ENCODE data around the gene TIE1. TPM values are rescaled to one million over a fixed set of nuclear protein-coding genes. Genes with fewer than 3 reads are reported as not detected.

Gene TIE1
- total and polyA plus RNA-seq, 2 experiments from 2014 or later: 0.21 TPM; not detected in 1

GRCh38 chr1:43340559-43340958 lies 39.8 kb downstream of the TIE1 start:
- Histone ChIP-seq H3K27me3 (replicated peaks; ENCODE audit: insufficient read depth) (no peaks in the 10 kb centered on the region), H3K4me2 (ENCODE audit: unreplicated experiment) (no peak overlapping the region), H3K36me3 (ENCODE audit: low read depth) (no peaks in the 10 kb centered on the region), H3K4me3 (no peak overlapping the region), H3K9me3 (ENCODE audit: low read depth) (no peaks in the 10 kb centered on the region), H3K9me2 (ENCODE audit: insufficient read depth) (no peaks in the 10 kb centered on the region), H2AFZ (no peak overlapping the region), H4K20me1 (ENCODE audit: insufficient read depth) (no peaks in the 10 kb centered on the region), H3K4me1 (ENCODE audit: insufficient read depth) (no peaks in the 10 kb centered on the region), H3K27ac (no peak overlapping the region), H3K79me2 (ENCODE audit: insufficient read depth) (no peaks in the 10 kb centered on the region), H3K9ac (no peak overlapping the region), H3F3A (ENCODE audit: insufficient read depth) (0 out of 2 replicates have a peak, but pooled peaks cover 2% of the 10 kb centered on the region)
- 72 to 80% methylated on average over 1 of the region's 1 CpG for WGBS, 2 experiments (ENCODE audit: low coverage in 1 of 2, low lambda C conversion rate in 2 of 2, missing lambda C conversion rate in 2 of 2)
- no peak for DNase-seq
- TF ChIP-seq EZH2phosphoT487 (IDR thresholded peaks at IDR 0.05; ENCODE audit: insufficient read depth, low read depth) (no peak), EZH2 (IDR thresholded peaks at IDR 0.05; ENCODE audit: insufficient read depth, poor library complexity, severe bottlenecking) (no peak)
- in situ Hi-C loops (cut with MboI): no loop called here

- no peaks in the 10 kb centered on the region for H3K9me2 ChIP-seq (ENCODE audit: insufficient read depth)
- H3K9me3 ChIP-seq (ENCODE audit: low read depth): no peaks in the 10 kb centered on the region
- TF ChIP-seq EZH2 (IDR thresholded peaks at IDR 0.05; ENCODE audit: insufficient read depth, poor library complexity, severe bottlenecking) (no peak), EZH2phosphoT487 (IDR thresholded peaks at IDR 0.05; ENCODE audit: insufficient read depth, low read depth) (no peak)
- no peak overlapping the region for H3K4me3 ChIP-seq
- no peaks in the 10 kb centered on the region for H3K36me3 ChIP-seq (ENCODE audit: low read depth)
- WGBS, 2 experiments (ENCODE audit: low coverage in 1 of 2, low lambda C conversion rate in 2 of 2, missing lambda C conversion rate in 2 of 2): 77 to 84% methylated on average over 4 of the region's 4 CpGs
- peaks cover 2% of the 10 kb centered on the region; the same call in 1 of the 2 replicates for H3K4me1 ChIP-seq (ENCODE audit: insufficient read depth)
- no peak overlapping the region for H3K4me2 ChIP-seq (ENCODE audit: unreplicated experiment)
- no peak overlapping the region for H2AFZ ChIP-seq
- H3F3A ChIP-seq (ENCODE audit: insufficient read depth): peaks cover 12% of the 10 kb centered on the region
- DNase-seq: no peak
- no peaks in the 10 kb centered on the region for H4K20me1 ChIP-seq (ENCODE audit: insufficient read depth)
- no peaks in the 10 kb centered on the region for H3K79me2 ChIP-seq (ENCODE audit: insufficient read depth)
- no peaks in the 10 kb centered on the region for H3K27me3 ChIP-seq (replicated peaks; ENCODE audit: insufficient read depth)
- no peak overlapping the region for H3K9ac ChIP-seq
- in situ Hi-C loops (cut with MboI): no loop called here
- no peak overlapping the region for H3K27ac ChIP-seq
Measured at GRCh38 chr1:43344267-43344850, 43.6 kb downstream of the TIE1 start.

- Histone ChIP-seq H3K9me2 (ENCODE audit: insufficient read depth) (no peaks in the 10 kb centered on the region), H3K4me1 (ENCODE audit: insufficient read depth) (peaks cover 8% of the 10 kb centered on the region; the same call in 1 of the 2 replicates), H3K36me3 (ENCODE audit: low read depth) (no peaks in the 10 kb centered on the region), H3K9me3 (ENCODE audit: low read depth) (no peaks in the 10 kb centered on the region), H3K9ac (no peak overlapping the region), H3K27ac (no peak overlapping the region), H3F3A (ENCODE audit: insufficient read depth) (peaks cover 16% of the 10 kb centered on the region), H2AFZ (no peak overlapping the region), H3K79me2 (ENCODE audit: insufficient read depth) (no peaks in the 10 kb centered on the region), H3K4me2 (ENCODE audit: unreplicated experiment) (no peak overlapping the region), H3K27me3 (replicated peaks; ENCODE audit: insufficient read depth) (no peaks in the 10 kb centered on the region), H3K4me3 (no peak overlapping the region), H4K20me1 (ENCODE audit: insufficient read depth) (no peaks in the 10 kb centered on the region)
- WGBS, 2 experiments (ENCODE audit: low coverage in 1 of 2, low lambda C conversion rate in 2 of 2, missing lambda C conversion rate in 2 of 2): 56 to 57% methylated on average over 3 of the region's 3 CpGs
- DNase-seq: no peak
- TF ChIP-seq EZH2phosphoT487 (IDR thresholded peaks at IDR 0.05; ENCODE audit: insufficient read depth, low read depth) (no peak), EZH2 (IDR thresholded peaks at IDR 0.05; ENCODE audit: insufficient read depth, poor library complexity, severe bottlenecking) (no peak)
- in situ Hi-C loops (cut with MboI): no loop called here
Measured at GRCh38 chr1:43345120-43345519, 44.3 kb downstream of the TIE1 start.

- peaks cover 11% of the 10 kb centered on the region; the same call in 1 of the 2 replicates for H3K4me1 ChIP-seq (ENCODE audit: insufficient read depth)
- H3K27ac ChIP-seq: no peak overlapping the region
- in situ Hi-C loops (cut with MboI): no loop called here
- TF ChIP-seq EZH2phosphoT487 (IDR thresholded peaks at IDR 0.05; ENCODE audit: insufficient read depth, low read depth) (no peak), EZH2 (IDR thresholded peaks at IDR 0.05; ENCODE audit: insufficient read depth, poor library complexity, severe bottlenecking) (no peak)
- no peak overlapping the region for H3K4me3 ChIP-seq
- H3K36me3 ChIP-seq (ENCODE audit: low read depth): no peaks in the 10 kb centered on the region
- no peaks in the 10 kb centered on the region for H3K9me2 ChIP-seq (ENCODE audit: insufficient read depth)
- no peaks in the 10 kb centered on the region for H3K27me3 ChIP-seq (replicated peaks; ENCODE audit: insufficient read depth)
- no peaks in the 10 kb centered on the region for H4K20me1 ChIP-seq (ENCODE audit: insufficient read depth)
- 93 to 96% methylated on average over 5 of the region's 5 CpGs for WGBS, 2 experiments (ENCODE audit: low coverage in 1 of 2, low lambda C conversion rate in 2 of 2, missing lambda C conversion rate in 2 of 2)
- no peaks in the 10 kb centered on the region for H3K79me2 ChIP-seq (ENCODE audit: insufficient read depth)
- H3K4me2 ChIP-seq (ENCODE audit: unreplicated experiment): no peak overlapping the region
- no peaks in the 10 kb centered on the region for H3K9me3 ChIP-seq (ENCODE audit: low read depth)
- H3K9ac ChIP-seq: no peak overlapping the region
- peaks cover 16% of the 10 kb centered on the region for H3F3A ChIP-seq (ENCODE audit: insufficient read depth)
- DNase-seq: no peak
- no peak overlapping the region for H2AFZ ChIP-seq
Measured at GRCh38 chr1:43346636-43347035, 45.9 kb downstream of the TIE1 start.
